ENCODE measurements around the gene RASSF5.
"Not testable (repeated sequence)": the region's sequence is repeated elsewhere in the genome, so short reads cannot be mapped to it uniquely, and the experiment has no call there.

- TF ChIP-seq EZH2 (IDR thresholded peaks at IDR 0.05; ENCODE audit: borderline replicate concordance, control insufficient read depth, low read depth, low read length); CEBPB (IDR thresholded peaks at IDR 0.05; ENCODE audit: borderline replicate concordance in 1 of 2, low read depth in 2 of 2, low read length in 2 of 2); ZNF274 (IDR thresholded peaks at IDR 0.05; ENCODE audit: insufficient read depth, insufficient read length); CHD4 (IDR thresholded peaks at IDR 0.05); ZBTB11 (CRISPR knock-in tag; IDR thresholded peaks at IDR 0.05); POLR2A (IDR thresholded peaks at IDR 0.05; ENCODE audit: low read depth, low read length); TBL1XR1 (IDR thresholded peaks at IDR 0.05; ENCODE audit: low read depth, low read length); REST (IDR thresholded peaks at IDR 0.05; ENCODE audit: low read depth, low read length): not testable (repeated sequence)
These were observed 119.1 kb downstream of the RASSF5 start for GRCh38 chr1:206626396-206626795.
